Measurements from ENCODE around the gene TOP2A.

Gene TOP2A, protein sequence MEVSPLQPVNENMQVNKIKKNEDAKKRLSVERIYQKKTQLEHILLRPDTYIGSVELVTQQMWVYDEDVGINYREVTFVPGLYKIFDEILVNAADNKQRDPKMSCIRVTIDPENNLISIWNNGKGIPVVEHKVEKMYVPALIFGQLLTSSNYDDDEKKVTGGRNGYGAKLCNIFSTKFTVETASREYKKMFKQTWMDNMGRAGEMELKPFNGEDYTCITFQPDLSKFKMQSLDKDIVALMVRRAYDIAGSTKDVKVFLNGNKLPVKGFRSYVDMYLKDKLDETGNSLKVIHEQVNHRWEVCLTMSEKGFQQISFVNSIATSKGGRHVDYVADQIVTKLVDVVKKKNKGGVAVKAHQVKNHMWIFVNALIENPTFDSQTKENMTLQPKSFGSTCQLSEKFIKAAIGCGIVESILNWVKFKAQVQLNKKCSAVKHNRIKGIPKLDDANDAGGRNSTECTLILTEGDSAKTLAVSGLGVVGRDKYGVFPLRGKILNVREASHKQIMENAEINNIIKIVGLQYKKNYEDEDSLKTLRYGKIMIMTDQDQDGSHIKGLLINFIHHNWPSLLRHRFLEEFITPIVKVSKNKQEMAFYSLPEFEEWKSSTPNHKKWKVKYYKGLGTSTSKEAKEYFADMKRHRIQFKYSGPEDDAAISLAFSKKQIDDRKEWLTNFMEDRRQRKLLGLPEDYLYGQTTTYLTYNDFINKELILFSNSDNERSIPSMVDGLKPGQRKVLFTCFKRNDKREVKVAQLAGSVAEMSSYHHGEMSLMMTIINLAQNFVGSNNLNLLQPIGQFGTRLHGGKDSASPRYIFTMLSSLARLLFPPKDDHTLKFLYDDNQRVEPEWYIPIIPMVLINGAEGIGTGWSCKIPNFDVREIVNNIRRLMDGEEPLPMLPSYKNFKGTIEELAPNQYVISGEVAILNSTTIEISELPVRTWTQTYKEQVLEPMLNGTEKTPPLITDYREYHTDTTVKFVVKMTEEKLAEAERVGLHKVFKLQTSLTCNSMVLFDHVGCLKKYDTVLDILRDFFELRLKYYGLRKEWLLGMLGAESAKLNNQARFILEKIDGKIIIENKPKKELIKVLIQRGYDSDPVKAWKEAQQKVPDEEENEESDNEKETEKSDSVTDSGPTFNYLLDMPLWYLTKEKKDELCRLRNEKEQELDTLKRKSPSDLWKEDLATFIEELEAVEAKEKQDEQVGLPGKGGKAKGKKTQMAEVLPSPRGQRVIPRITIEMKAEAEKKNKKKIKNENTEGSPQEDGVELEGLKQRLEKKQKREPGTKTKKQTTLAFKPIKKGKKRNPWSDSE (N-terminal part only)

GRCh38 chr17:40417609-40418427 lies at the start of gene TOP2A:
Gene TOP2A, minus strand, starts transcription at chr17:40417896. Its CDS starts 105 bp downstream, at chr17:40417791.
- DNase-seq (ENCODE audit: low spot score), result peak; percentile 99

- no peak for DNase-seq (ENCODE audit: low spot score)
Measured at GRCh38 chr17:40467281-40467867, 49.7 kb upstream of the TOP2A start.

GRCh38 chr17:40466298-40466971 lies 48.7 kb upstream of the TOP2A start:
- no peak for DNase-seq (ENCODE audit: low spot score)

DNA sequence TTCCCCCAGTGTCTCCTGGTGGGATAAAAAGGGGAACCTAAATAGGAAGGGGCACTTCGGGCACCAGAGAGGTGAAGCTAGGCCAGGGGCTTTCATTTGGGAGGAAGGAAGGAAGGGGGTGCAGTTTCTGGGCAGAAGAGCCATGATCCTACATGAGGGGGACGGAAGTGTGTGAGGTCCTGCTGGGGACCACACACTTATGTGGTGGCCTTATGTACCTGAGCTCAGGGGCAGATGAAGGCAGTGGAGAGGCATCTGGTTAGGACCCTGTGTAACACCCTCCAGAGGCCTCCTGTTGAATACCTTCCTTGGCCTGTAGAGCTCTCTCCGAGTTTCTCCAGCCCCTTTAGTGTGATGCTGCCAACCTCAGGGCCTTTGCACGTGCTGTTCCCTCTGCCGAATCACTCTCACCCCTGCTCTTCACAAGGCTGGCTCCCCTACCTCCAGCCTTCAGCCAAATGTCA lies 46.7 kb upstream of the TOP2A start:
- no peak for DNase-seq (ENCODE audit: low spot score)

GRCh38 chr17:40463122-40463550 lies 45.4 kb upstream of the TOP2A start:
- no peak for DNase-seq (ENCODE audit: low spot score)

GRCh38 chr17:40462343-40463121 lies 44.8 kb upstream of the TOP2A start:
- DNase-seq (ENCODE audit: low spot score), result no peak

- no peak for DNase-seq (ENCODE audit: low spot score)
Measured at GRCh38 chr17:40461732-40462342, 44.1 kb upstream of the TOP2A start.

GRCh38 chr17:40460968-40461731 lies 43.5 kb upstream of the TOP2A start:
- DNase-seq (ENCODE audit: low spot score), result no peak

GRCh38 chr17:40460604-40460967 lies 42.9 kb upstream of the TOP2A start:
- no peak for DNase-seq (ENCODE audit: low spot score)

DNA sequence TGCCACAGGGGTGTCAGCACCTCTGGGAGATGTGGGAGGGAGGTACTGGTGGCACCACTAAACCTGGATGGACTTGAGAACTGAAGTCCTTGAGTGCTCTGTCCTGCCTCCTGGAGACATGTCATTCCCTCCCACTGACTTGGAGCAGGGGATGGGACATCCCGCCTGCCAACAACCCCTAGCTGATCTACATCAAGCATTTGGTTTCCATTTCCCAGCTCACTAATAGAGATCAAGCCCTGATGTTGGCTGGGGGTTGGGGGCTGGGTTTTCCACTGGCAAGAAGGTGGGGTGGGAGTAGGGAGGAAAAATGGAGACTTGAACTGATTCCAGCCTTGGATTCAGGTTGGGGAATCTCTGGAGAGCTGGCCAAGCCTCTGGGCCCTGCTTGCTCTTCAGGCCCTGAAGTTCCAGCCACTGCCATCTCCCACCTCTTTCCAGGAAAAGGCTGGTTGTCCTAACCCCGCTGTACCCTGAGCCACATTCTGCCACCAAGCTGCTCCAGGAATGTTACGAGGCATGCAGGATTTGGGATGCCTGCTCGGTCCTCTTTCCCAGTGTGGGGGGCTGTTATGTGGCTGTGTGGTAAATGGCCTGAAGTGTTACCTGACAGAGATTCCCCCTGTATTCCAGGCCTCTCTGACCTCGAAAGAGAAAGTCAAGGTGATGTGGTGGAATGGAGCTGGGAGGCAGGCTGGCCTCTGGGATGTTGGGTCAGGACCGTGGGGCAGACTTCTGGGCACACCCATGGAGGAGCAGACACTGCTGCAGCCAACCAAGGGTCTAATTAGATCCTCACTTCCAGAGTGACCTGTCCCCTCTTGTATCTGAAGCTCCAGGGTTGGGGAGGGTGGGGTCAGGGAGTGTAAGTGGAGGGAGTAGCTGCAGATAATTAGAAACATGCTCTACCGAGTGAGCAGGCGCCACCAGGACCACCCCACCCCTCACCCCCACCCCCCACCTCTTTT lies 42.2 kb upstream of the TOP2A start:
- no peak for DNase-seq (ENCODE audit: low spot score)

- no peak for DNase-seq (ENCODE audit: low spot score)
Measured at GRCh38 chr17:40458851-40459482, 41.3 kb upstream of the TOP2A start.

GRCh38 chr17:40457964-40458791 lies 40.5 kb upstream of the TOP2A start:
- DNase-seq (ENCODE audit: low spot score), result no peak

- no peak for DNase-seq (ENCODE audit: low spot score)
Measured at GRCh38 chr17:40457369-40457768, 39.7 kb upstream of the TOP2A start.

- no peak for DNase-seq (ENCODE audit: low spot score)
Measured at GRCh38 chr17:40456396-40456951, 38.8 kb upstream of the TOP2A start.

DNA sequence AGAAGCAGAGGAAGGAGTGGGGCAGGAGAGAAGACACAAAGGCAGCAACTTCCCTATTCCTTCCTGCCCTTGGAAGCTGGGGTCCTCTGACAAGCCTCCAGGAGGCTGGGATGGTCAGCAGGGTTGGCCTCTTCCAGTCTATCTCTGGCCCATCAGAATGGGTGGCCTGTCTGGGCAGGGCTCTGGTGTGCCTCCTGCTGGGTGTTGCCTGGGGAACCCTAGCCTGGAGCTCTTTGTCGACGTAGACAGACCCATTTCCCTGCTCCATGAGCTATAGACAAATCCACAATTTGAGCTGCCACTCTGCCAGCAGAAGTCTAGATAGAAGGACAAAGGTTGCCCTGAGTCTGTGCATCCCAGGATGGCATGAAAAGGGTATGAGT lies 36.9 kb upstream of the TOP2A start:
- no peak for DNase-seq (ENCODE audit: low spot score)
